Retinal pigment epithelial cell (primary cell): ENCODE results near the gene OPA3.
A peak's percentile ranks its signal among the peaks of the same experiment; 100 is the strongest.

Source experiments
- DNase-seq: peaks from one replicate; pipeline ENCODE4 v3.0.0-alpha.2; 2010; ENCODE audit warnings: low read depth
- H3K4me3 ChIP-seq: 2 replicates; pipeline ENCODE4 v1.5.1; 2011; ENCODE audit warnings: mild to moderate bottlenecking, low read length, control low read depth, moderate library complexity
- CTCF ChIP-seq: conservative IDR thresholded peaks from 2 replicates; pipeline ENCODE4 v1.5.1; 2011; ENCODE audit warnings: low read depth, low read length, control low read depth, inconsistent platforms

The OPA3 gene

GRCh38 chr19:45506989-45507871, 77.4 kb downstream of the OPA3 start, which contains the start of gene VASP:
VASP (plus strand) TSS chr19:45507479; CDS start chr19:45507772, 293 bp downstream.
- DNase-seq, result peak; percentile 54
- TF ChIP-seq CTCF, result no peak
- H3K4me3 ChIP-seq, result peak within 1 kb of the TSS; percentile 96

GRCh38 chr19:45506246-45506988, 78.2 kb downstream of the OPA3 start:
- peak; percentile 69 for DNase-seq
- peak; percentile 58 for TF ChIP-seq CTCF
- peak overlapping the region; percentile 96 for H3K4me3 ChIP-seq

GRCh38 chr19:45505996-45506245, 78.7 kb downstream of the OPA3 start:
- H3K4me3 ChIP-seq, result peak overlapping the region; percentile 96
- DNase-seq, result no peak
- no peak for TF ChIP-seq CTCF

GRCh38 chr19:45505151-45505995, 79.2 kb downstream of the OPA3 start:
- DNase-seq, result no peak
- no peak for TF ChIP-seq CTCF
- H3K4me3 ChIP-seq, result no peak overlapping the region

- TF ChIP-seq CTCF, result no peak
- no peak for DNase-seq
- H3K4me3 ChIP-seq, result no peak overlapping the region
Measured at GRCh38 chr19:45503909-45504308, 80.7 kb downstream of the OPA3 start.

- no peak for TF ChIP-seq CTCF
- no peak overlapping the region for H3K4me3 ChIP-seq
- no peak for DNase-seq
Measured at GRCh38 chr19:45502111-45502510, 82.5 kb downstream of the OPA3 start.
